OCI-LY7 (cell line): ENCODE results near the gene RABEPK.

ENCODE experiments used
- EZH2phosphoT487 ChIP-seq: fragments of 200-600 bp; sonication (generic); IDR thresholded peaks from 2 replicates; pipeline ENCODE4 v1.6.1; 2018; ENCODE audit warnings: low read depth, borderline replicate concordance, mild to moderate bottlenecking, mixed run types, antibody characterized with exemption, low read length, moderate library complexity, mixed read lengths
- TF ChIP-seq, protein P1 (sequence below): fragments of 200-600 bp; sonication (generic); conservative IDR thresholded peaks from 2 replicates; pipeline ENCODE4 v1.5.1; 2014; ENCODE audit warnings: mild to moderate bottlenecking, antibody characterized with exemption, low read length, moderate library complexity, mixed read lengths

DNA sequence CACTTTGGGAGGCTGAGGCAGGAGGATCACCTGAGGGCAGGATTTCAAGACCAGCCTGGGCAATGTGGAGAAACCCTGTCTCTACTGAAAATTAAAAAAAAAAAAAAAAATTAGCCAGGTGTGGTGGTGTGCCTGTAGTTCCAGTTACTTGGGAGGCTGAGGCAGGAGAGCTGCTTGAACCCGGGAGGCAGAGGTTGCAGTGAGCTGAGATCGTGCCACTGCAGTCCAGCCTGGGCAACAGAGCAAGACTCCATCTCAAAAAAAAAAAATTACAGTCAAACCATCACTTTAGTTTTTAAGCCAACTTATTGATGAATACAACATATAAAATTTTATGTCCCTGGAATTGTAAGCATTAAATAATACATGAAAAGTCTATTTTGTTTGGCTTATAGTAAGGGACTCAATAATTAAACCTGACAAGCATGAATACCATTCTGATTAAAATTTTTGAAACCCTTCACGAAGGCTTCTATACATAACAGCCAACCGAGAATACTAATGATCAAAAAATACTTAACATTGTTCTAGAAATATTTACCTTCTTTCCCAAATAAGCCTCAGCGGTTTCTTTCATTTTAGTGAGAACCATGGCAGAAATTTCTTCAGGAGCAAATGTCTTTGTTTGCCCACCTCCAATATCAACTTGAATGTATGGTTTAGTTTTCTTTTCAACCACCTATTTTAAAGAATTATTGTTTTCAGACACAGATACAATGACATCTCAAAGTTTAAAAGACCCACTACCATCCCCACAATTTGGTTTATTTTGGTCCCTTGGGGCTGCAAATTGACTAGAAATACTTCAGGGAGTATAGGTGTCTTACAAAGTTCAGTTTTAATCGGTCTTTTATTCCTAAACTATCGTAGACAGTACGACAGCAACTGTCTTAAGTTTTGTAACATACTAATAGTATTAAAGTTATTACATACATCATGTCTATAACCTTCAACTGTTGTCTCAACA lies 39.6 kb downstream of the RABEPK start:
- TF ChIP-seq, protein P1, sequence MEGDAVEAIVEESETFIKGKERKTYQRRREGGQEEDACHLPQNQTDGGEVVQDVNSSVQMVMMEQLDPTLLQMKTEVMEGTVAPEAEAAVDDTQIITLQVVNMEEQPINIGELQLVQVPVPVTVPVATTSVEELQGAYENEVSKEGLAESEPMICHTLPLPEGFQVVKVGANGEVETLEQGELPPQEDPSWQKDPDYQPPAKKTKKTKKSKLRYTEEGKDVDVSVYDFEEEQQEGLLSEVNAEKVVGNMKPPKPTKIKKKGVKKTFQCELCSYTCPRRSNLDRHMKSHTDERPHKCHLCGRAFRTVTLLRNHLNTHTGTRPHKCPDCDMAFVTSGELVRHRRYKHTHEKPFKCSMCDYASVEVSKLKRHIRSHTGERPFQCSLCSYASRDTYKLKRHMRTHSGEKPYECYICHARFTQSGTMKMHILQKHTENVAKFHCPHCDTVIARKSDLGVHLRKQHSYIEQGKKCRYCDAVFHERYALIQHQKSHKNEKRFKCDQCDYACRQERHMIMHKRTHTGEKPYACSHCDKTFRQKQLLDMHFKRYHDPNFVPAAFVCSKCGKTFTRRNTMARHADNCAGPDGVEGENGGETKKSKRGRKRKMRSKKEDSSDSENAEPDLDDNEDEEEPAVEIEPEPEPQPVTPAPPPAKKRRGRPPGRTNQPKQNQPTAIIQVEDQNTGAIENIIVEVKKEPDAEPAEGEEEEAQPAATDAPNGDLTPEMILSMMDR, result no peak
- TF ChIP-seq EZH2phosphoT487, result no peak
